Measurements from ENCODE around the gene TNRC18. TPM values are rescaled to one million over a fixed set of nuclear protein-coding genes. Genes with fewer than 3 reads are reported as not detected.

The TNRC18 gene
- total and polyA plus RNA-seq, 2 of the 8 experiments (the other 6 are each of a cell fraction or from before 2014, with no cell fraction given), result 1.7 to 8.6 TPM

GRCh38 chr7:5458921-5459480, 35.4 kb upstream of the TNRC18 start:
- H3K4me2 ChIP-seq (ENCODE audit: insufficient read depth in 1 of 2, low read depth in 2 of 2, low read length in 2 of 2), result no peak overlapping the region
- H3K9ac ChIP-seq (replicated peaks in 1 of 4; ENCODE audit: extremely low read depth in 1 of 4, low read depth in 3 of 4, low read length in 3 of 4), result no peak overlapping the region
- no peak overlapping the region for H3K14ac ChIP-seq (ENCODE audit: insufficient read length)
- FAIRE-seq (no peak), DNase-seq (ENCODE audit: low read depth in 1 of 2, low spot score in 2 of 2) (no peak)
- H2BK12ac ChIP-seq (ENCODE audit: low read depth, low read length), result no peak overlapping the region
- H4K91ac ChIP-seq (replicated peaks; ENCODE audit: insufficient read length, low read length), result no peak overlapping the region
- no peak overlapping the region for H2BK120ac ChIP-seq (replicated peaks; ENCODE audit: low read depth, low read length)
- no peaks in the 10 kb centered on the region for H3K4me1 ChIP-seq (replicated peaks in 1 of 4; ENCODE audit: control insufficient read depth in 3 of 4, insufficient read depth in 4 of 4, low read length in 3 of 4)
- CTCF ChIA-PET (ENCODE audit: partially characterized antibody), result interaction anchor here (1.0 to 2.9 kb wide), 3 partner anchors 11 to 93 kb away, joined by 3 to 18 read pairs (median 14); no protein-coding TSS in a partner anchor
- no peak overlapping the region for H3K18ac ChIP-seq (ENCODE audit: extremely low read depth, low read length)
- no peaks in the 10 kb centered on the region for H3K23me2 ChIP-seq (ENCODE audit: low read depth, low read length)
- no peaks in the 10 kb centered on the region for H3K79me1 ChIP-seq (ENCODE audit: low read depth, low read length)
- H3K27me3 ChIP-seq (replicated peaks in 1 of 4; ENCODE audit: control insufficient read depth in 3 of 4, extremely low read depth in 1 of 4, insufficient read depth in 3 of 4, low read length in 3 of 4), result no peaks in the 10 kb centered on the region
- no peak overlapping the region for H2BK5ac ChIP-seq (ENCODE audit: low read depth, low read length)
- 91% methylated on average over 9 of the region's 9 CpGs; no CpG with 5 or more reads in 1 of the 2 experiments for WGBS, 2 experiments (ENCODE audit: extremely low coverage in 1 of 2, insufficient coverage in 1 of 2, insufficient read length in 1 of 2, insufficient replicate concordance in 2 of 2, low coverage in 1 of 2, low lambda C conversion rate in 2 of 2, missing lambda C conversion rate in 1 of 2)
- H4K8ac ChIP-seq (ENCODE audit: extremely low read depth, insufficient read depth, low read length), result no peak overlapping the region
- no peak overlapping the region for H2AK5ac ChIP-seq (ENCODE audit: low read depth, low read length)
- H2AFZ ChIP-seq (ENCODE audit: low read length), result no peak overlapping the region
- no peak overlapping the region for H3K4ac ChIP-seq (replicated peaks; ENCODE audit: insufficient read length, low read depth, low read length)
- no peak overlapping the region for H3K23ac ChIP-seq (ENCODE audit: insufficient read length)
- H3K4me3 ChIP-seq (ENCODE audit: extremely low read depth in 1 of 4, insufficient read depth in 2 of 4, low read depth in 3 of 4, low read length in 4 of 4), result no peak overlapping the region
- no peaks in the 10 kb centered on the region for H3K36me3 ChIP-seq (ENCODE audit: control insufficient read depth in 2 of 4, insufficient read depth in 4 of 4, low read length in 3 of 4)
- H3K27ac ChIP-seq (ENCODE audit: low read depth, low read length), result no peak overlapping the region
- H4K5ac ChIP-seq (ENCODE audit: insufficient read length, low read depth, low read length), result no peak overlapping the region
- no peaks in the 10 kb centered on the region for H3K9me3 ChIP-seq (ENCODE audit: insufficient read depth in 2 of 2, low read depth in 1 of 2, low read length in 1 of 2)
- POLR2A ChIA-PET (ENCODE audit: partially characterized antibody), result interaction anchor here (1.0 kb wide), 1 partner anchor 29 kb away, joined by 3 read pairs; no protein-coding TSS in a partner anchor
- no peak overlapping the region for H2BK15ac ChIP-seq (ENCODE audit: low read length)
- H3K56ac ChIP-seq (replicated peaks; ENCODE audit: insufficient read length, low read depth, low read length), result no peak overlapping the region
- peaks cover 2 to 5% of the 10 kb centered on the region in 2 experiments for H4K20me1 ChIP-seq (replicated peaks in 1 of 2; ENCODE audit: control insufficient read depth in 1 of 2, insufficient read depth in 2 of 2, low read length in 2 of 2)
- H3K79me2 ChIP-seq (ENCODE audit: control insufficient read depth in 1 of 2, insufficient read depth in 2 of 2, low read length in 2 of 2), result no peaks in the 10 kb centered on the region
- H2BK20ac ChIP-seq (ENCODE audit: low read length), result no peak overlapping the region
- TF ChIP-seq KDM5A (IDR thresholded peaks at IDR 0.05; ENCODE audit: low read length), result no peak
